Stimulated activated naive CD8-positive, alpha-beta T cell treated with anti-CD3 and anti-CD28 coated beads, Interleukin-15, Interleukin-2, amounts not matched to agents 100 U/mL and 50 U/mL, for 24 hours (primary cell): ENCODE measurements around the gene SLC39A5.
"Not testable (repeated sequence)": the region's sequence is repeated elsewhere in the genome, so short reads cannot be mapped to it uniquely, and the experiment has no call there.

Experiments
- ATAC-seq: fragments of 150-1000 bp; cut with Tn5 transposase; one replicate; pipeline ENCODE4 v1.10.0; 2021
- DNase-seq: peaks from one replicate; pipeline ENCODE4 v3.0.0; 2021

The SLC39A5 gene

DNA sequence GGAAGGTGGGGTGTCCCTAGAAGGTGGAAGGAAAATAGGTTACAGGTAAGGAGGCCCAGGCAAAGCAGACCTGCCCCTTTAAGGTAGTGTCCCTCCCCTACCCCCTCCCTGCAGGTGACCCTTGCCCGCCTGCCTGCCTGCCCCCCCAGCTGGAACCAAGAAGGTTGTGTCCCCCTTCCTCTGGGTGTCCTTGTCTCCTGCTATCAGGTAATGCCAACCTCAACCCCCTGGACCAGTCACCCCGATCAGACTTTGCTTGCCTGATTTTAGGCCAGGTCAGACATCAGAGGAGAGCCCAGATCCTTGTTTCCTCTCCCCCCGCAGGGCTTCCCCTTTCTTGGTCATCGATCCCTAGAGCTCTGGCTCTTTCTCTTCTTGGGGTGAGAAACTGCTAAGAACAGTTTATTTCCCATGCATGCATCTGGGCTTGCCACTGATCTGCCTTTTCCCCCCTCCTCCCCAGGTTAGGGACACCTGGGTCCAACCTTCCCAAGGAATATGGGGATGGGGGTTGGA is at the start of gene SLC39A5:
Gene SLC39A5, plus strand, starts transcription at position 136 of the 516 bp plus-strand sequence. CDS start 1,224 bp downstream, outside the sequence.
- DNase-seq (no peak), ATAC-seq (no peak)

DNA sequence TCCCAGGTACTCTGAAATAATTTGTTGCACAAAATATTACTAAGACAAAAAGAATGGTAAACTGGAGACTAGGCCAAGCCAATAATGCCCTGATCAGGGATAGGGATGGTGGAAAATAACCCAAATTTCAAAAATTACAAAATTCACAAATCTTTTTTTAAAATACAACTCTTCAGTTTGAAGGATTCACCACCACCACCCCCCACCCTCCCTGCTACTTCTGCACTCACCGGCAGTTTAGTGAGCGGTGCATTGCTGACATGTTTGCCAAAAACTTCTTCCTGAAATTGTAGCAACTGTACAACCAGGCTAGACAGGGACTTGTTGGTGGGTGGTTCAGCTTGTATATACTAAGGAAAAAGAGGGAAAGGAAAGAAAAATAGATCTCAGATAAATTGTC is 42.9 kb upstream of the SLC39A5 start:
- no peak for ATAC-seq
- no peak for DNase-seq

- no peak for ATAC-seq
Measured at GRCh38 chr12:56188131-56188777, 41.6 kb upstream of the SLC39A5 start.

GRCh38 chr12:56188778-56189098 is 41.1 kb upstream of the SLC39A5 start:
- DNase-seq, result no peak
- ATAC-seq, result no peak

More at GRCh38 chr12:56188131-56188777, 41.6 kb upstream of the SLC39A5 start:
- DNase-seq, result no peak

- DNase-seq (peak; percentile 92), ATAC-seq (peak; percentile 90)
Measured at GRCh38 chr12:56189099-56189917, 40.5 kb upstream of the SLC39A5 start, which contains the start of gene SMARCC2. TSS of gene SMARCC2 (minus strand) at chr12:56189483. CDS start at chr12:56189461, 22 bp downstream.

DNA sequence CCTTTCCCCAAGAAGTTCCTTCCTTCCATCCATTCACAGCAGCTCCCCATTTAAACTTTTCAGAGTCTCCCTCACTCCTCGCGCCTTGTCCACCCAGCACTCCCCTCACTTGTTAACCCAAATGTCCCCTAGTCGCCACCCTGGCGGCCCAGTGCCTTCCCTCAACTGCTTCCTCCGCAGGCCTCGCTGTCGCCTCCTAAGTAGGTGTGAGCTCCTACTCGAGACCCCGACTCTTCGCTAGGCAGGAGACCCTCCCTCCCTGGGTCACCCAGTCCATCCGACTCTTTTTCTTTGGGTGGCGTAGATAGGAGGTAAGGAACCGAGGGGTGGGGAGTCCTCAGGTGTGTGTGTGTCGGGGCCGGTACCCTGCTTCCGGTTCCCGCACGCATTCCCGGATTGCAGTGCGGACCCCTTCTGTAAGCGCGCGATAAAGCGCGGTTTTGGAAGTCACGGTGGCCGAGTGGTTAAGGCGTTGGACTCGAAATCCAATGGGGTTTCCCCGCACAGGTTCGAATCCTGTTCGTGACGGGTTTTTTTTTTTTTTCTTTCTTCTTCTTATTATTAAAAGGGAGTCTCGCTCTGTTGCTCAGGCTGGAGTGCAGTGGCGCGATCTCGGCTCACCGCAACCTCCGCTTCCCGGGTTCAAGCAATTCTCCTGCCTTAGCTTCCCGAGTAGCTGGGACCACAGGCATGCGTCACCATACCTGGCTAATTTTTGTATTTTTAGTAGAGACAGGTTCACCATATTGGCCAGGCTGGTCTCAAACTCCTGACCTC is 39.7 kb upstream of the SLC39A5 start:
- ATAC-seq (peak; percentile 62), DNase-seq (peak; percentile 90)

GRCh38 chr12:56190695-56191155 is 39.1 kb upstream of the SLC39A5 start:
- DNase-seq (no peak), ATAC-seq (no peak)

GRCh38 chr12:56192582-56192981 is 37.3 kb upstream of the SLC39A5 start:
- no peak for DNase-seq
- no peak for ATAC-seq

DNA sequence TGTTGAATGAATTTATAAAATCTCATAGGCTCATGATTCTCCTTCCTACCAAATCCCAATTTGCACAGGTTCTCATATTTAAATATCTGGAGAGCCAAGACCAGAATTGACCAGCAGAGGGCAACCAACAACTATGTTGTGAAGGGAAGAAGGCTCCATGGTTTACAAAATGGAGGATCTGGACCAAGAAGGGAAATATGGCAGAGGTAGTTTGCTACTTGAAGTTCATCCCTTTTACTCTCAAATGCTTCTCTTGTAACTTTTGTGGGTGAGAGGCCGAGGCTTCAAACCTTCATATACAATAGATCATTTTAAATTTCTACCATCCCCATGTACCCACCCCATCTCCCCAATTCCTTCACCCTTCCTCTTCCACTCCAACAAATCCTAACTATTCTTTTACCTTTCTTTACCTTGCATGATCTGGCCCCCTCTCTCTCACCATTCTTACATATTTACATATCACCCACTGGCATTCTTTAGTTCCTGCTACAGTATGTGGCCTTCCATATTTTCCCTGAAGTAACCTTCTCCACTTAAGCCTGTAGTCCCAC is 36.7 kb upstream of the SLC39A5 start:
- no peak for ATAC-seq

GRCh38 chr12:56196818-56197550 is 32.9 kb upstream of the SLC39A5 start:
- DNase-seq, ATAC-seq: not testable (repeated sequence)

More for the DNA sequence above, 36.7 kb upstream of the SLC39A5 start:
- DNase-seq, result peak; percentile 83

DNA sequence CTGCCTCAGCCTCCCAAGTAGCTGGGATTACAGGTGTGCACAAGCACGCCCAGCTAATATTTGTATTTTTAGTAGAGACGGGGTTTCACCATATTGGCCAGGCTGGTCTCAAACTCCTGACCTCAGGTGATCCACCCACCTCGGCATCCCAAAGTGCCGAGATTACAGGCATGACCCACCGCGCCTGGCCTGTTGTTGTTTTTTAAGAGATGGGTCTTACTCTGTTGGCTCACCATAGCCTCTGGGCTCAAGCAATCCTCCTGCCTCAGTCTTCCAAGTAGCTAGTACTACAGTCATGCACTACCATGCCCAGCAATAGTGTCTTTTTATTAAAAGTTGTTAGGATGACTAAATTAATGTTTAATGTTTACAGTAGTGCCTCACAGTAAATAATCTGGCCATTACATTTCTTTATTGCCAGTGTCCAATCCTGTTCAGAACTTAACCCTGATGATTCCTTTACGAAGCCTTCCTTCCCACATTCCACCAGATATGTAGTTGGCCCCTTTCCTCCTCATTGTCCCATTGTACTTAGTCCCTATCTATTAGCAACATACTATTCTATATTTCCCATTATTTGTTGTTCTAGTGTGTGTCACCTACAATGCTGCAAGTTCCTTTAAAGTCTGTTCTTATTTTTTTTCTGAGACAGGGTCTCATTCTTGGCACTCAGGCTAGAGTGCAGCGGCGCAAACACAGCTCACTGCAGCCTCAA is 31.8 kb upstream of the SLC39A5 start:
- ATAC-seq (no peak), DNase-seq (no peak)

DNA sequence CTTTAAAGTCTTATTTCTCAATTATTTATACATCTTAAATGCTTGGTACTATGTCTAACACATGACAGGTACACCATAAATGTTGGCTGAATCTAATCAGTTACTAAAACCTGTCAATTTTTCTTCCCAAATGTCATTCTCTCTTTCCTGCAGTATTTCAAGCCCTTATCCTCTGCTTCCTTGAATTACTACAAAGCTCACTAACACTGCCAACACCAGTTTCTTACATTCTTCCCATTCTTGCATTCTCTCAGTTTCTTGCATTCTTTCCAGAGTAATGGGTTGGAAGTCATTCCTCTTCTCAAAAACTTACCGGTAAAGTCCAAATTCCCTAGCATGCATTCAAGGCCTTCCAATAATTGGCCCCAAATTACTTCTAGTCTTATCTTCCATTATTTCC is 31.0 kb upstream of the SLC39A5 start:
- no peak for DNase-seq
- ATAC-seq, result no peak

DNA sequence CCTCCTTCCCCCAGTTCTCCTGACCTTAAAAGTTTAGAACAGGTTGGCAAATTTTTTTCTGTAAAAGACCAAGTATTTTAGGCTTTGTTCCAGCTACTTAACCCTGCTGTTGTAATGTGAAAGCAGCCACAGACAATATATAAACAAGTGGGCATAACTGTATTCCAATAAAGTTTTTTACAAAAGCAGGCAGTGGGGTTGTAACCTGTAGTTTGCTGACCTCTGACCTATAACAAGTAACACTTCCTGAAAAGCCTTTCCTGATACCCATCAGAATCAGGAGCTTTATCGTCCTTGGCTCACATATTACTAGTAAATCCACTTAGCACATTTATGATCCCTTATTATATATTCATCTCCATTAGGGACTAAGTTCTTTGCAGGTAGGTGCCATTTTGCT is 27.5 kb upstream of the SLC39A5 start:
- DNase-seq (no peak), ATAC-seq (no peak)

DNA sequence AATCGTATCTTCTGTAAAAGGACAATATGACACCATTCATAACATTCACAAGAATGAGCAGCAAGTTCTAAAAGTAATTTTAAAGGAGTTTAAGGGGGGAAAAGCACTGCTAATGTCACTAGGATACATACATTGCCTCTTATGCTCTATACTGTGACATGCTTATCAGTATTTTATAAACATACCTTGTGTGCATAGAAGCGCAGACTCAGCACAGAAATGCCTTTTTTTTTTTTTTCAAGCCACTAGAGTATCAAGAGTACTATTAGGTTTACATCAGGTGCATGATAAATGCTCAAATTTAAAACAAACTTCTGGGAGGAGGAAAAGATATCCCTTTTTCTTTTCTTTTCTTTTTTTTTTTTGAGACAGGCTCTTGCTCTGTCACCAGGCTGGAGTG is 27.0 kb upstream of the SLC39A5 start:
- no peak for DNase-seq
- ATAC-seq, result no peak

GRCh38 chr12:56204275-56204674 is 25.6 kb upstream of the SLC39A5 start:
- ATAC-seq (no peak), DNase-seq (no peak)

DNA sequence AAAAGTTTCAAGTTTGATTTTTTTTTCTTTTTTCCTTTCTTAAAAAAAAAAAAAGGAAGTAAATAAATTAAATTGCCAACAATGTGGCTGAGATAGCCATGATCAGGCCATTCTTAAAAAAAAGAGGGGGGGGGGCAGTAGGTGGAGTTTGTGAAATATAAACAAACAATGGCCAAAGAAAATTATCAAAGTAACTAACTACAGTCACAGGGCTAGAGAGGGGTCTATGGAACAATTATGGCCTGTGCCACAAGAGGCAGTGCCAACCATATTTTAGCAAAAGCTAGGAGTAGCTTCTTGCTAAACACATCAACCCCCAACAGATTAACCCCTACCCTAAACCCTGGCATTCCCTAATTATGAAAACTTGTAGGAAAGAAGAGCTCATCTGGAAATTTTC is 24.4 kb upstream of the SLC39A5 start:
- ATAC-seq (no peak), DNase-seq (no peak)

- ATAC-seq, result peak; percentile 70
- peak; percentile 50 for DNase-seq
Measured at GRCh38 chr12:56206452-56207166, 23.2 kb upstream of the SLC39A5 start.

DNA sequence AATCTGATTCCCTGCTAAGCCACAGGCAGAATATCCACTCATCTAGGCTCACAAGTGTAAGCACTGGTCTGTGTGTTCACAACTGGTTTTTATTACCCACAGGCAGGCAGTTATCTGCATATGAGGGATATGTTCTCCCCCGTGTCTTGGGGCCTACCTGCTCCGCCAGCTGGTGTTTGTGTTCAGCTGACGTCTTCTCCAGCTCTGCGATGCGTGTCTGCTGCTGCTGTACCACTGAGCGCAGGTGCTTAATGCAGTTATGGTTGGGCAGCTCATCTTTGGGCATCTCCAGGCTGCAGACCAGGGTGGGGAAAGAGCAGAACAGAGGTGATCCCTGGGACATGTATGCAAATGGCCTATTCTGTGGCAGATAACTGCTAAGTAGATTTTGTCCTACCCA is 21.8 kb upstream of the SLC39A5 start:
- DNase-seq, result no peak
- no peak for ATAC-seq

GRCh38 chr12:56212361-56212760 is 17.5 kb upstream of the SLC39A5 start:
- ATAC-seq, result peak; percentile 81
- no peak for DNase-seq

- no peak for ATAC-seq
Measured at GRCh38 chr12:56213878-56214277, 16.0 kb upstream of the SLC39A5 start.

More at GRCh38 chr12:56213878-56214277, 16.0 kb upstream of the SLC39A5 start:
- DNase-seq, result no peak
